Globus pallidus (tissue), 1 donor: ENCODE measurements around the gene PSORS1C2.

Experiments
- DNase-seq: peaks from one replicate; pipeline ENCODE4 v3.0.0-alpha.2; 2015; ENCODE audit warnings: low spot score

The PSORS1C2 gene

GRCh38 chr6:31114541-31114878 is 24.4 kb downstream of the PSORS1C2 start, which contains the start of gene PSORS1C1:
PSORS1C1 (plus strand) TSS chr6:31114800; CDS start chr6:31129633, 14,833 bp downstream.
- DNase-seq: peak; percentile 46

- no peak for DNase-seq
These were observed 24.9 kb downstream of the PSORS1C2 start for GRCh38 chr6:31113861-31114540.

GRCh38 chr6:31112478-31112877 is 26.4 kb downstream of the PSORS1C2 start, which contains the start of gene C6orf15:
C6orf15 (minus strand) TSS chr6:31112575; CDS start chr6:31112555, 20 bp downstream.
- no peak for DNase-seq

- no peak for DNase-seq
These were observed 27.2 kb downstream of the PSORS1C2 start for GRCh38 chr6:31111712-31112111.

- DNase-seq: no peak
These were observed 27.9 kb downstream of the PSORS1C2 start for GRCh38 chr6:31110825-31111582.

GRCh38 chr6:31107052-31107451 is 31.8 kb downstream of the PSORS1C2 start:
- DNase-seq: no peak

GRCh38 chr6:31103136-31103535 is 35.7 kb downstream of the PSORS1C2 start:
- no peak for DNase-seq

GRCh38 chr6:31098449-31098938 is 40.4 kb downstream of the PSORS1C2 start:
- DNase-seq: no peak

GRCh38 chr6:31096656-31097055 is 42.2 kb downstream of the PSORS1C2 start:
- DNase-seq: no peak

GRCh38 chr6:31096215-31096614 is 42.7 kb downstream of the PSORS1C2 start:
- no peak for DNase-seq

GRCh38 chr6:31094389-31094881 is 44.4 kb downstream of the PSORS1C2 start:
- DNase-seq: no peak

GRCh38 chr6:31092769-31093505 is 45.9 kb downstream of the PSORS1C2 start:
- DNase-seq: peak; percentile 57

- no peak for DNase-seq
These were observed 46.6 kb downstream of the PSORS1C2 start for GRCh38 chr6:31092238-31092637.

- DNase-seq: no peak
These were observed 47.2 kb downstream of the PSORS1C2 start for GRCh38 chr6:31091680-31092079.

- no peak for DNase-seq
These were observed 47.9 kb downstream of the PSORS1C2 start for GRCh38 chr6:31090973-31091364.

- DNase-seq: no peak
These were observed 48.4 kb downstream of the PSORS1C2 start for GRCh38 chr6:31090275-31090972.
